Measurements from ENCODE around the gene CNOT1. TPM values are rescaled to one million over a fixed set of nuclear protein-coding genes. Genes with fewer than 3 reads are reported as not detected.

The CNOT1 gene
- total RNA-seq, 1 experiment from 2014 or later: 328 TPM

- H2BK20ac ChIP-seq (ENCODE audit: low read depth, low read length, poor library complexity, severe bottlenecking): no peak overlapping the region
- no peak overlapping the region for H2BK120ac ChIP-seq (ENCODE audit: low read depth, low read length, poor library complexity, severe bottlenecking)
- no peak overlapping the region for H2AK5ac ChIP-seq (ENCODE audit: insufficient read length, low read length)
- H3K18ac ChIP-seq (ENCODE audit: insufficient read length, low read depth, low read length): no peak overlapping the region
- H3K9me3 ChIP-seq (ENCODE audit: control insufficient read depth, low read depth, low read length): no peaks in the 10 kb centered on the region
- H3K56ac ChIP-seq (ENCODE audit: insufficient read length, low read depth, low read length): no peak overlapping the region
- H3K4me3 Mint-ChIP-seq: no peak overlapping the region
- H3K27me3 Mint-ChIP-seq (ENCODE audit: low read depth): peaks cover 13% of the 10 kb centered on the region
- H3K9ac ChIP-seq (ENCODE audit: extremely low read depth, insufficient read length, low read length): no peak overlapping the region
- no peak overlapping the region for H2AFZ ChIP-seq (ENCODE audit: low read length)
- no peak overlapping the region for H4K5ac ChIP-seq (ENCODE audit: insufficient read length, low read depth, low read length)
- DNase-seq: no peak
- H2BK15ac ChIP-seq (ENCODE audit: low read depth, low read length): no peak overlapping the region
- no peak overlapping the region for H3K27ac Mint-ChIP-seq
- TF ChIP-seq, protein P1, sequence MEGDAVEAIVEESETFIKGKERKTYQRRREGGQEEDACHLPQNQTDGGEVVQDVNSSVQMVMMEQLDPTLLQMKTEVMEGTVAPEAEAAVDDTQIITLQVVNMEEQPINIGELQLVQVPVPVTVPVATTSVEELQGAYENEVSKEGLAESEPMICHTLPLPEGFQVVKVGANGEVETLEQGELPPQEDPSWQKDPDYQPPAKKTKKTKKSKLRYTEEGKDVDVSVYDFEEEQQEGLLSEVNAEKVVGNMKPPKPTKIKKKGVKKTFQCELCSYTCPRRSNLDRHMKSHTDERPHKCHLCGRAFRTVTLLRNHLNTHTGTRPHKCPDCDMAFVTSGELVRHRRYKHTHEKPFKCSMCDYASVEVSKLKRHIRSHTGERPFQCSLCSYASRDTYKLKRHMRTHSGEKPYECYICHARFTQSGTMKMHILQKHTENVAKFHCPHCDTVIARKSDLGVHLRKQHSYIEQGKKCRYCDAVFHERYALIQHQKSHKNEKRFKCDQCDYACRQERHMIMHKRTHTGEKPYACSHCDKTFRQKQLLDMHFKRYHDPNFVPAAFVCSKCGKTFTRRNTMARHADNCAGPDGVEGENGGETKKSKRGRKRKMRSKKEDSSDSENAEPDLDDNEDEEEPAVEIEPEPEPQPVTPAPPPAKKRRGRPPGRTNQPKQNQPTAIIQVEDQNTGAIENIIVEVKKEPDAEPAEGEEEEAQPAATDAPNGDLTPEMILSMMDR (conservative IDR thresholded peaks at IDR 0.05): no peak
- H3K79me1 ChIP-seq (ENCODE audit: insufficient read depth, low read depth, low read length, poor library complexity, severe bottlenecking): no peaks in the 10 kb centered on the region
- H3K4me1 Mint-ChIP-seq: peaks cover 4 to 24% of the 10 kb centered on the region in 2 experiments; a peak in 3 of 4 replicates
- H3K9me3 Mint-ChIP-seq: no peaks in the 10 kb centered on the region
- no peak overlapping the region for H3T11ph ChIP-seq (ENCODE audit: low read length)
- H3K27me3 ChIP-seq (ENCODE audit: insufficient read depth, low read length): no peaks in the 10 kb centered on the region
- H3K23me2 ChIP-seq (ENCODE audit: insufficient read length, low read depth, low read length, poor library complexity, severe bottlenecking): no peaks in the 10 kb centered on the region
- H3K4me1 ChIP-seq (ENCODE audit: insufficient read depth, low read length): no peaks in the 10 kb centered on the region
- H3K4me2 ChIP-seq (ENCODE audit: insufficient read depth, insufficient read length, low read length): no peak overlapping the region
- H3K79me2 ChIP-seq (ENCODE audit: insufficient read depth, low read length): no peaks in the 10 kb centered on the region
- H4K20me1 ChIP-seq (ENCODE audit: control insufficient read depth, insufficient read depth, insufficient read length): no peaks in the 10 kb centered on the region
- H2BK5ac ChIP-seq (ENCODE audit: insufficient read length, low read length): no peak overlapping the region
- no peak overlapping the region for H3K14ac ChIP-seq (ENCODE audit: insufficient read depth, low read length)
- no peak overlapping the region for H2BK12ac ChIP-seq (ENCODE audit: insufficient read length, low read depth, low read length)
- no peak overlapping the region for H4K91ac ChIP-seq (ENCODE audit: insufficient read length, low read depth, low read length)
- no peak overlapping the region for H4K8ac ChIP-seq (replicated peaks; ENCODE audit: insufficient read length, low read depth, low read length)
- no peak overlapping the region for H3K4ac ChIP-seq (ENCODE audit: low read depth, low read length)
- no peak overlapping the region for H3K23ac ChIP-seq (ENCODE audit: insufficient read length, low read depth, low read length)
- no peaks in the 10 kb centered on the region for H3K36me3 Mint-ChIP-seq (ENCODE audit: insufficient read depth in 1 of 3, low read depth in 3 of 3)
- no CpG with 5 or more reads among the region's 2 CpGs for WGBS (ENCODE audit: extremely low coverage, insufficient read length, low lambda C conversion rate)
- no peak overlapping the region for H3K27ac ChIP-seq (ENCODE audit: insufficient read length, low read depth, low read length)
Observed at GRCh38 chr16:58478427-58478826, 151.2 kb downstream of the CNOT1 start.

Measured in H9 (cell line).